ENCODE results near the gene BCL2L14.
"Not testable (repeated sequence)": the region's sequence is repeated elsewhere in the genome, so short reads cannot be mapped to it uniquely, and the experiment has no call there.

The BCL2L14 gene

DNA sequence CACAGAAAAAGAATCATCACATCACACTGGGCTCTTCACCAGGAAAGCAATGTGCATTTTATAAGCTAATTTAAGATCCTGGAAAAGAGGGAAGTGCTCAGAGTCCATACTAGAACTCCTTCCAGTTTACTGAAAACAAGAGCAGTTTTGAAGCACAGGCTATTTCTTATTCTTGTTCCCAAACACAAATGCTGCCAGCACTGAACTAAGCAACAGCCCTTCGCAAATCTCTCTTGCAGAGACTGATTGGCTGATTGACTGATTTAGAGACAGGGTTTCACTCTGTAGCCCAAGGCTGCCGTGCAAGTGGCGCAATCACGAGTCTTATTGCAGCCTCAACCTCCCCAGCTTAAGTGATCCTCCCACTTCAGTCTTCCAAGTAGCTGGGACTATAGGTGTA is 44.8 kb downstream of the BCL2L14 start:
- Histone ChIP-seq H3K36me3 (ENCODE audit: control insufficient read depth, low read depth, low read length) (peaks cover 12% of the 10 kb centered on the region), H3K4me3 (ENCODE audit: low read length) (no peak overlapping the region), H3K4me1 (ENCODE audit: control insufficient read depth, low read depth, low read length) (no peaks in the 10 kb centered on the region), H3K9me3 (ENCODE audit: control insufficient read depth, low read depth, low read length) (no peaks in the 10 kb centered on the region), H3K27ac (ENCODE audit: low read length) (no peak overlapping the region), H3K9ac (ENCODE audit: low read length) (no peak overlapping the region), H3K27me3 (ENCODE audit: control insufficient read depth, insufficient read depth, low read length) (no peaks in the 10 kb centered on the region)

GRCh38 chr12:12116677-12117076 is 45.9 kb downstream of the BCL2L14 start:
- H3K9me3 ChIP-seq (ENCODE audit: control insufficient read depth, low read depth, low read length), result no peaks in the 10 kb centered on the region
- H3K27ac ChIP-seq (ENCODE audit: low read length), result no peak overlapping the region
- peaks cover 22% of the 10 kb centered on the region for H3K36me3 ChIP-seq (ENCODE audit: control insufficient read depth, low read depth, low read length)
- H3K9ac ChIP-seq (ENCODE audit: low read length), result no peak overlapping the region
- no peaks in the 10 kb centered on the region for H3K4me1 ChIP-seq (ENCODE audit: control insufficient read depth, low read depth, low read length)
- no peak overlapping the region for H3K4me3 ChIP-seq (ENCODE audit: low read length)
- no peaks in the 10 kb centered on the region for H3K27me3 ChIP-seq (ENCODE audit: control insufficient read depth, insufficient read depth, low read length)

DNA sequence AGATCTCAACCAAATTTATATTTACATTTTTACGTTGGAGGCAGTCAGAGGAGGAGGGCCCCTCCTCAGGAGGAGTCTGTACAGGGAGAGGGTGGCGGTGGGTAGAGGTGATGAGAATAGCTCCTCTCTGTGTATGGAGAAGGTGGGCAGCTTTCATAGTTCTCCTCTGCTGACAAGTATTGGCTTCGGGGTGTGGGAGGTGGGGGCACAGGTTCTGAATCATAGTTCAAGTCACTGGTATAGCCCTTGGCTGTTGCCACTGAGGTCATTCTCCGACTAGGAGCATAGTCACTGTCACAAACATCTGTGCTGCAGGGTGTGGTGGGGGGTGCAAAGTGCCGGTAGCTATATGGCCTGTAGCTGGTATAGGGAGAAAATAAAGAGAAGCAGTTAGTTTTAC is 50.3 kb downstream of the BCL2L14 start:
- no peaks in the 10 kb centered on the region for H3K4me1 ChIP-seq (ENCODE audit: control insufficient read depth, low read depth, low read length)
- H3K27ac ChIP-seq (ENCODE audit: low read length), result no peak overlapping the region
- peaks cover 50% of the 10 kb centered on the region for H3K36me3 ChIP-seq (ENCODE audit: control insufficient read depth, low read depth, low read length)
- H3K4me3 ChIP-seq (ENCODE audit: low read length), result no peak overlapping the region
- H3K9me3 ChIP-seq (ENCODE audit: control insufficient read depth, low read depth, low read length), result no peaks in the 10 kb centered on the region
- H3K9ac ChIP-seq (ENCODE audit: low read length), result no peak overlapping the region
- no peaks in the 10 kb centered on the region for H3K27me3 ChIP-seq (ENCODE audit: control insufficient read depth, insufficient read depth, low read length)

DNA sequence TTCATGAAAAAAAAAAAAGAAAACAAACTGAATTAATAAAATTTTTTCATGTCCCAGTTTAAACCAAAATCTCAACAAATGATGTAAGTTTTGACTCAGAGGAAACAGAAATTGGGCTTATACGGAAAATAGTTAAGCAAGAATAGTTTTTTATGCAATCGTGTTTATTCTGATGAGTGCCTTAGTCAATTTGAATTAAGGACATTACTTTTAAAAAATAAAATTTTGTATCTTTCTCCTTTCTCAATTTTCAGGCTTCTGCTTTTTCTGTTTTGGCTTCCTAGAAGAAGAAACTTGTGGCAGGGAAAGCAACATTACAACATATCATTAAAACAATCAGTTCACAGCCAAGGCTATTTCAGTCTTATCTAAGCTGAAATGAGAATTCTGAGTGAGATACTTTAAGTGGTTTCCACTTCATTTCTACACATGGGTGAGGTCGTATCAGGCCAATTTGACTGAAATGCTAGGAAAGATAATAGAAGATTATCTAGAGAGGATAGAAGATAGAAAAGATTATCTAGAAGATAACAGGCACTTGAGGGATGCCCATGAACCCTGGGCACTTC is 52.4 kb downstream of the BCL2L14 start:
- peaks cover 70% of the 10 kb centered on the region for H3K36me3 ChIP-seq (ENCODE audit: control insufficient read depth, low read depth, low read length)
- H3K9me3 ChIP-seq (ENCODE audit: control insufficient read depth, low read depth, low read length), result no peaks in the 10 kb centered on the region
- H3K27ac ChIP-seq (ENCODE audit: low read length), result no peak overlapping the region
- H3K4me3 ChIP-seq (ENCODE audit: low read length), result no peak overlapping the region
- H3K27me3 ChIP-seq (ENCODE audit: control insufficient read depth, insufficient read depth, low read length), result no peaks in the 10 kb centered on the region
- H3K9ac ChIP-seq (ENCODE audit: low read length), result no peak overlapping the region
- no peaks in the 10 kb centered on the region for H3K4me1 ChIP-seq (ENCODE audit: control insufficient read depth, low read depth, low read length)

GRCh38 chr12:12126551-12126950 is 55.8 kb downstream of the BCL2L14 start:
- Histone ChIP-seq H3K9ac (ENCODE audit: low read length) (no peak overlapping the region), H3K27me3 (ENCODE audit: control insufficient read depth, insufficient read depth, low read length) (no peaks in the 10 kb centered on the region), H3K36me3 (ENCODE audit: control insufficient read depth, low read depth, low read length) (peaks cover 74% of the 10 kb centered on the region), H3K4me1 (ENCODE audit: control insufficient read depth, low read depth, low read length) (no peaks in the 10 kb centered on the region), H3K27ac (ENCODE audit: low read length) (no peak overlapping the region), H3K9me3 (ENCODE audit: control insufficient read depth, low read depth, low read length) (no peaks in the 10 kb centered on the region), H3K4me3 (ENCODE audit: low read length) (no peak overlapping the region)

DNA sequence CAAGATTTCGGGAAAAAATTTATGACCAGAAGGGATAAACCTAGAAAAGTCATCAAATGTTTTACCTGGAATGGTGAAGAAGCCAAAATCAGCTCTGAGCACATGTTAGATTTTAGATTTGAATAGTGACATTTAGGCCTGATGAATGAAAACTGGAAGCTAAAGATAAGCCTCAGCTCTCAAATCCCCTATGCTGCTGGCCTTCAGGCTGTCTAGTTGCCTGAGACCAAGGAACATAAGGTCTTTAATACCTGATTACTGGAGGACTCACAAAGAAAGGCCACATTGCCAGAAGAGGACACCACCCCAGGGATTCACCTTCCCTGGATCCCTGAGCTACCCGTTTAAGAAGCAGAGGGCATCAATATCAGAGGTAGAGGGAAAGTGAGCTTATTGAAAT is 56.6 kb downstream of the BCL2L14 start:
- no peaks in the 10 kb centered on the region for H3K9me3 ChIP-seq (ENCODE audit: control insufficient read depth, low read depth, low read length)
- no peaks in the 10 kb centered on the region for H3K27me3 ChIP-seq (ENCODE audit: control insufficient read depth, insufficient read depth, low read length)
- peaks cover 76% of the 10 kb centered on the region for H3K36me3 ChIP-seq (ENCODE audit: control insufficient read depth, low read depth, low read length)
- H3K4me3 ChIP-seq (ENCODE audit: low read length), result no peak overlapping the region
- no peak overlapping the region for H3K27ac ChIP-seq (ENCODE audit: low read length)
- no peaks in the 10 kb centered on the region for H3K4me1 ChIP-seq (ENCODE audit: control insufficient read depth, low read depth, low read length)
- no peak overlapping the region for H3K9ac ChIP-seq (ENCODE audit: low read length)

- Histone ChIP-seq H3K27me3 (ENCODE audit: control insufficient read depth, insufficient read depth, low read length) (no peaks in the 10 kb centered on the region), H3K4me3 (ENCODE audit: low read length) (no peak overlapping the region), H3K9ac (ENCODE audit: low read length) (no peak overlapping the region), H3K27ac (ENCODE audit: low read length) (no peak overlapping the region), H3K9me3 (ENCODE audit: control insufficient read depth, low read depth, low read length) (no peaks in the 10 kb centered on the region), H3K36me3 (ENCODE audit: control insufficient read depth, low read depth, low read length) (peaks cover 70% of the 10 kb centered on the region), H3K4me1 (ENCODE audit: control insufficient read depth, low read depth, low read length) (no peaks in the 10 kb centered on the region)
Measured at GRCh38 chr12:12128670-12129069, 57.9 kb downstream of the BCL2L14 start.

- Histone ChIP-seq H3K4me1 (ENCODE audit: control insufficient read depth, low read depth, low read length) (no peaks in the 10 kb centered on the region), H3K9ac (ENCODE audit: low read length) (no peak overlapping the region), H3K36me3 (ENCODE audit: control insufficient read depth, low read depth, low read length) (peaks cover 33% of the 10 kb centered on the region), H3K27ac (ENCODE audit: low read length) (no peak overlapping the region), H3K9me3 (ENCODE audit: control insufficient read depth, low read depth, low read length) (no peaks in the 10 kb centered on the region), H3K27me3 (ENCODE audit: control insufficient read depth, insufficient read depth, low read length) (no peaks in the 10 kb centered on the region), H3K4me3 (ENCODE audit: low read length) (no peak overlapping the region)
Measured at GRCh38 chr12:12133259-12133658, 62.5 kb downstream of the BCL2L14 start.

DNA sequence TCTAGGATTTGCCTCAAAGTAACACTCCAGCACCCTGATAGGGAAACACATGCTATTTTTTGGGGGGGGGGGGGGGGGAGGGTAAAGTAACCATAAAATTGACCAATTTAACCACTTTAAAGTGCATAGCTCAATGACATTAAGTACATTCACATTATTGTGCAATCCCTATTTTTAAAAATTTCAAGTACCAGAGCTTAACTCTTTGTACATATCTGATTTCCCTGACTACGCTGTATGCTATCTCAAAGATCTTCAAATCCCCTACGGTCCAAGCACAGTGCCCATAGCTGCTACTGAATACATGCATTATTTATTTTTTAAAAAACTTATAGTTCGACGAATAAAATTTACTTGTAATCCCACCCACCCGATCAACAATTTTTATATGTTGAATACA is 63.0 kb downstream of the BCL2L14 start:
- H3K9ac ChIP-seq (ENCODE audit: low read length), result no peak overlapping the region
- no peaks in the 10 kb centered on the region for H3K9me3 ChIP-seq (ENCODE audit: control insufficient read depth, low read depth, low read length)
- no peaks in the 10 kb centered on the region for H3K4me1 ChIP-seq (ENCODE audit: control insufficient read depth, low read depth, low read length)
- peaks cover 28% of the 10 kb centered on the region for H3K36me3 ChIP-seq (ENCODE audit: control insufficient read depth, low read depth, low read length)
- no peak overlapping the region for H3K27ac ChIP-seq (ENCODE audit: low read length)
- H3K27me3 ChIP-seq (ENCODE audit: control insufficient read depth, insufficient read depth, low read length), result no peaks in the 10 kb centered on the region
- no peak overlapping the region for H3K4me3 ChIP-seq (ENCODE audit: low read length)

DNA sequence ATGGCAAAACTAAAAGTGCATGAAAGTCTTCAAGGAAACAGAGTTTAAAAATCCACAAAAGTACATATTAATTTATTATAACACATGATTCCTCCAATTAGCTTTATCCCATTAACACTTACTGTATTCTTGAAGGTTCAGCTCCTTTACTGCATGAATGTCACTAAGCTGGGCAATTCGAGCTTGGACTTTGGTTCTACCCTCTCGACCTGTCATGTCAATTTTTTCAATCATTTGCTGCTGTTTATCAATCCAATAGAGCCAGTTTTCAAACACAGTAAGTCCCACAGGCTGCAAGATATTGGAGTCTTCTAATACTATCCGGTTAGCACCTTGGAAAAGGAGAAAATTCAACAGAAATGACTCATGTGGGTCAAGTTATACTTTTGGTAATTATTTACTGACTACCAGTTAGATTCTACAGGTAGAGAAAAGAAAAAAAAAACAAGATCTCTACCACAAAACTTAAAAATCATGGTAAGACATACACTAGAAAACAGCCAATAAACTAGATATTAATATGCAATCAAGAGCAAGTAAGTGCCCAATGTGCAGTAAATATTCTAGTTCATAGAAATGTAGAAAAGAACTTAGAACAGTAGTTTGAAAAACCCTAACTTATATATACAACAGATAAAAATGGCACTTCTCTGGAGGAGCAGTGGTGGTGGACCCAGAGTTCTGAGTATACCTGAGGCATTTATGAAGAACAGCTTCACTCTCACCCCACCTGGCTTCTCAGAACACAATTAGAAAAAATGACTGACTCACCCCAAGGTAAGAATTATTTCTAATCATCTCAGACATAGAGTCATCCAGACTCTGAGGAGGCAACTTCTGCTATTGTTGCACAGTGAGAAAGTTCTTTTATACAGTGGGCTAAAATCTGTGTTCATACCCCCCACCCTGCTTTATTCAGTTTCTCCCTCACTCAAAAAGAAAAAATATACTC is 67.7 kb downstream of the BCL2L14 start:
- no peaks in the 10 kb centered on the region for H3K9me3 ChIP-seq (ENCODE audit: control insufficient read depth, low read depth, low read length)
- no peak overlapping the region for H3K27ac ChIP-seq (ENCODE audit: low read length)
- H3K4me3 ChIP-seq (ENCODE audit: low read length), result no peak overlapping the region
- H3K36me3 ChIP-seq (ENCODE audit: control insufficient read depth, low read depth, low read length), result peaks cover 14% of the 10 kb centered on the region
- H3K9ac ChIP-seq (ENCODE audit: low read length), result no peak overlapping the region
- H3K4me1 ChIP-seq (ENCODE audit: control insufficient read depth, low read depth, low read length), result no peaks in the 10 kb centered on the region
- H3K27me3 ChIP-seq (ENCODE audit: control insufficient read depth, insufficient read depth, low read length), result no peaks in the 10 kb centered on the region

DNA sequence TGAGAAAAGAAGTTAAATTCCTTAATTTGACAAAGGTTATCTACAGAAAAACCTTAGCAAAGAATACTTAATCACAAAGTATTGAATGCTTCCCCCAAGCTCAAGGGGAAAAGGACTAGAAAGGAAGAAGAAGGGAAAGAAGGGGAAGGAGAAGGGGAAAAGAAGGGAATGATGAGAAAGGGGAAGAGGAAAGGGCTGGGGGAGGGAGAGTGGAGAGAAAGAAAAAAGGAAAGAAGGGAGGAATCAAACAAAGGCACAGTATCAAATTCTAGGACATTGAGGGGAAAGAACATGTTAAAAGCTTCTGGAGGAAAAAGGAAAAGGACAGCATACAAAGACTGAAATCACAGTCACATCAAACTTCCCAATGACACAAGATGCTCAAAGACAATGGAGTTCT is 70.3 kb downstream of the BCL2L14 start:
- no peaks in the 10 kb centered on the region for H3K4me1 ChIP-seq (ENCODE audit: control insufficient read depth, low read depth, low read length)
- no peak overlapping the region for H3K9ac ChIP-seq (ENCODE audit: low read length)
- H3K9me3 ChIP-seq (ENCODE audit: control insufficient read depth, low read depth, low read length), result no peaks in the 10 kb centered on the region
- no peaks in the 10 kb centered on the region for H3K27me3 ChIP-seq (ENCODE audit: control insufficient read depth, insufficient read depth, low read length)
- no peak overlapping the region for H3K4me3 ChIP-seq (ENCODE audit: low read length)
- no peak overlapping the region for H3K27ac ChIP-seq (ENCODE audit: low read length)
- peaks cover 8% of the 10 kb centered on the region for H3K36me3 ChIP-seq (ENCODE audit: control insufficient read depth, low read depth, low read length)

DNA sequence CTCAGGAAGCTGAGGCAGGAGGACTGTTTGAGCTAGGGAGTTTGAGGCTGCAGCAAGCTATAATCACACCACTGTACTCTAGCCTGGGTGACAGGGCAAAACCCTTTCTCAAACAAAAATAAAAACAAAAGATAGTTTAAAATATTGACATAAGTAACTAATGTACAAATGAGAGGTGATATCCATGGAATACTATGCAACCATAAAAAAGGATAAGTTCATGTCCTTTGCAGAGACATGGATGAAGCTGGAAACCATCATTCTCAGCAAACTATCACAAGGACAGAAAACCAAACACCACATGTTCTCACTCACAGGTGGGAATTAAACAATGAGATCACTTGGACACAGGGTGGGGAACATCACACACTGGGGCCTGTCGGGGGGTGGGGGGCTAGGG is 73.8 kb downstream of the BCL2L14 start:
- not testable (repeated sequence) for H3K9me3 ChIP-seq (ENCODE audit: control insufficient read depth, low read depth, low read length); H3K9ac ChIP-seq (ENCODE audit: low read length); H3K4me3 ChIP-seq (ENCODE audit: low read length); H3K4me1 ChIP-seq (ENCODE audit: control insufficient read depth, low read depth, low read length); H3K27me3 ChIP-seq (ENCODE audit: control insufficient read depth, insufficient read depth, low read length); H3K27ac ChIP-seq (ENCODE audit: low read length)
- H3K36me3 ChIP-seq (ENCODE audit: control insufficient read depth, low read depth, low read length), result peaks cover 29% of the 10 kb centered on the region

Measured in iPS-18a (cell line).